HL-60/S4 treated with retinoic acid at 250 ng/mL for 4 days and 3 days (cell line): ENCODE results near the gene SPTLC1.
"Not testable (repeated sequence)": the region's sequence is repeated elsewhere in the genome, so short reads cannot be mapped to it uniquely, and the experiment has no call there.

Source experiments
- in situ Hi-C: fragments of 300-500 bp; cut with MboI; formaldehyde crosslinking; loops from 2 replicates; pipeline ENCODE4 v1.7.0; 2022; ENCODE audit warnings: low sequenced_read_pairs

The SPTLC1 gene

DNA sequence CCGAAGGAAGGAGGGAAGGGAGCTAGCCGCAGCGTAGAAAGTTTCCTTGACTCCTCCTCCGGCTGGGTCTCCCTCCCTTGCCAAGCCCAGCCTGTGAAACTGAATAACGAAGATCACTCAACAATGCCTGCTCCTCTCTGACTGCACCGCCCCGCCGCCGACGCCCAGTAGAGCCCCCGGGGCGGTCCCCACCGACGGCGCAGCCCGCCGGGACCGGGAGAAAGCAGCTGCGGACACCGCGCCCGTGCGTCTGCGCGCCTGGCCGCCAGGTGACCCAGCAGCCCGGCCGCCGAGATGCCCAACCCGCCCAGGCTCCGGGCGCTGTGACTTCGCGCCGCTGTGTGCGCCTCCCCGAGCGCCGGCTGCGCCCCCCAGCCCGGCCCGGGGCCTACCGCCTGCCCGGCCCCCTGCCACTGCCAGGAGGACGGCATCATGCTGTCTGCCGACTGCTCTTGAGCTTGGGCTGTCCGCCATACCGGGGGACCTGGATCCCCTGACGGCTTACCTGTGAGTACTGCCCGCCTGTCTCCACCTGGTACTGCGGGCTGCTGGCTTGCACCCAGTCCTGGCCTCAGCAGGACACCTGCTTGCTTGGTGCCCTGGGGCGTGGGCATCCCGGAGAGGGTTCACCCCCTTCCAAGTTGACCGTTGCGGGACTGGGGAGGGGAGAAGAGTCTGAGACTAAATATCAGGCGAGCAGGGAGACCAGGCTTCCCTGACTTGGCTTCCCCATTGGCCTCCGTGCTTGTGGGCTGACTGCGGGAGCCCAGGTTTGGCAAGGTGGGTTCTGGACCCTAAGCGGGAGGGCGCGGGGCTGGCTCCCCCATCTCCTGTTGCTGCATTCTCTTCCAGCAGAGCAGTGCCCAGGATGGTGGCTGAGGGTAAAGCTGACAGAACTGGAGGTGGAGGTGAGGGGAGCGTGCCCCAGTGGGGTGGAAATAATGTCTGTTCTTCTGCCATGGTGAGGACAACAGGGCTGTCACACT is 26.2 kb upstream of the SPTLC1 start:
- in situ Hi-C loops = loop anchor here (25.0 kb wide), 2 partner anchors 296 to 496 kb away; no protein-coding TSS in a partner anchor

GRCh38 chr9:92140754-92141143 is 25.5 kb upstream of the SPTLC1 start:
- in situ Hi-C loops = loop anchor here (25.0 kb wide), 2 partner anchors 297 to 497 kb away; no protein-coding TSS in a partner anchor

DNA sequence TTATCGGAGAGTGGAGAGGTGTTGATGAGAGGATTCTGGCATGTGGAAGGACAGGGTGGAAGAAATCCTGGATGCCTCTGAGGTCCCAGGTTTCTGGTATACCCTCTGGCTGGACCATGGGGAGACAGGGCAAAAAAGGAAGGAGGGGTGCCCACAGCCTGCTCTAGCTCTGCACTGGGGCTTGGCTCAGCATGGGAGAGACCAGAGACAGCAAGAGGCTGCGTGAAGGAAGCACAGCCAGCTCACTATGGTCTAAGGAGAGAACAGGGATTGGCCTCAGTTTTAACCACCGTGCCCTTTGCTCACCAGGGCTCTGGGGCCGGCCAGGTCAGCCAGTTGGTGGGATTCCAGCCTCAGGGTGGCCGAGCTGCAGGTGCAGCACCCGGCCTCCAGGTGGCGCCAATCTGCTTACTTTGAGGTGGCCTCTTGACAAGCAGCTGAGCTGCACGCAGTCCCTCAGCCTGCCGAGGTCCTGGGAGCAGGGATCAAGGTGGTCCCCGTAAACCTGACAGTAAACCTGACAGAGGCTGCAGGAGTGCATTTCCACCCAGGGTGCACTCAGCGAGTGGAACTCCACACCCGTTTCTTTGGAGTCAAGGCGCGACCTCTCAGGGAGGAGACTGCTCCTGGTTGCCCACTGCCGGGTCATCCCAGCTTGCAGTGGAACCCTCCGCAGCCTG is 25.0 kb upstream of the SPTLC1 start:
- in situ Hi-C loops = loop anchor here (25.0 kb wide), 2 partner anchors 297 to 497 kb away; no protein-coding TSS in a partner anchor

GRCh38 chr9:92138960-92139540 is 23.8 kb upstream of the SPTLC1 start:
- in situ Hi-C loops = loop anchor here (25.0 kb wide), 2 partner anchors 298 to 498 kb away; no protein-coding TSS in a partner anchor

- in situ Hi-C loops = loop anchor here (25.0 kb wide), 2 partner anchors 299 to 499 kb away; no protein-coding TSS in a partner anchor
Measured at GRCh38 chr9:92138157-92138959, 23.1 kb upstream of the SPTLC1 start.

DNA sequence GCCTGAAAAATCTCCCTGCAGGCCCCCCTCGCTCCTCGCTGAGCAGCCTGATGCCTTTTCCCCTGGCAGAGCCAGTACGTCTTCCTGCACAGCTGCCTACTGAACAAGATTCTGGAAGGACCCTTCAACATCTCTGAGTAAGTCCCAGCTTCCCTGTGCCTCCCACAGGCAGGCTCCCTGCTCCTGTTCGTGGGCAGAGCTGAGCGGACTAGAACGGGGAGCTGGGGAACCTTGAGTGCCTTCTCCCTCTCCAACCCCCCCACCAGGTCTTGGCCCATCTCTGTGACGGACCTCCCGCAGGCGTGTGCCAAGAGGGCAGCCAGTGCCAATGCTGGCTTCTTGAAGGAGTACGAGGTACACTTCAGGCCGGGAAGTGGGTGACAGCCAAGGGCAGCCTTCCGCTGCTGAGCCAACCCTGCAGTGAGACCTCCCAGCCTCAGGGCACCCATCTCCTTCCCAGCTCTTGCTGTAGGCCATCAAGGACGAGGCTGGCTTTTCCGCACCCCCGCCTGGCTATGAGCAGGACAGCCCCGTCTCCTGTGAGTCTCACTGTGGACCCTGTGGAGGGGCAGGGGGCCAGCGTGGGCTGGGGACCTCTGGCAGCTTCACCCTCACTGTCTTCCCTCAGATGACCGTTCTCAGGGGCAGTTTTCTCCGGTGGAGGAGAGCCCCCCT is 21.1 kb upstream of the SPTLC1 start:
- in situ Hi-C loops = loop anchor here (25.0 kb wide), 2 partner anchors 301 to 501 kb away; no protein-coding TSS in a partner anchor

DNA sequence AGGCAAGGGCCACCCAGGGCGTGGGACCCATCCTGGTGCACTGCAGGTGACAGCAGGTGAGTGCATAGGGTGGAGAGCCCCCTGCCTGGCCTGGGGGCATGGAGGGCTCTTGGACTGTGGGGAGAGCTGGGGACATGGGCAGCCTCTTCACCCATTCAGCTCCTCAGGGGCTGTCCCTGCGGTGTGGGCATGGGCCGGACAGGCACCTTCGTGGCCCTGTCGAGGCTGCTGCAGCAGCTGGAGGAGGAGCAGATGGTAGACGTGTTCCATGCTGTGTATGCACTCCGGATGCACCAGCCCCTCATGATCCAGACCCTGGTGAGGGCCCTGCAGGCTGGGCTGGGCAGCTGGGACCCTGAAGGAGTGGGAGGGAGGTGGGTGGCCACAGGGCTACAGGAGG is 20.4 kb upstream of the SPTLC1 start:
- in situ Hi-C loops = loop anchor here (25.0 kb wide), 2 partner anchors 302 to 502 kb away; no protein-coding TSS in a partner anchor

GRCh38 chr9:92133949-92134604 is 18.9 kb upstream of the SPTLC1 start:
- in situ Hi-C loops = loop anchor here (25.0 kb wide), 2 partner anchors 303 to 503 kb away; no protein-coding TSS in a partner anchor

DNA sequence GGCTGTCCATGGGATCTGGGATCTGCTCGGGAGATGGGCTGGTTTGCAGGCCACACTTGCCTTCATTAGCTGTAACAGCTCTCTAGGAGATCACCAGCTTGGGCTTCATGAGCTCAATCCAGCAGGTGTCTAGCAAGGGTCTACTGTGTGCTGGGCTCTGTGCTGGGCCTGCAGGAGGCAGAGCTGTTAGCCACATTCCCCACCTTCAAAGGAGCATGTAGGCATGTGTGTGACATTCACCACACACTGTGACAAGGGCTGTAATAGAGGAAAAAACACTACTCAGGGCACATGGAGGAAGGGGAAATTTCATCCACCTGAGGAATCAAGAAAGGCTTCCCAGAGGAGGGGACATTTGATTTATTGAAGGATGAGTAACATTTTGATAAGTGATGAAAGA is 17.7 kb upstream of the SPTLC1 start:
- in situ Hi-C loops = loop anchor here (25.0 kb wide), 2 partner anchors 304 to 504 kb away; no protein-coding TSS in a partner anchor

- in situ Hi-C loops = loop anchor here (25.0 kb wide), 2 partner anchors 305 to 505 kb away; no protein-coding TSS in a partner anchor
Measured at GRCh38 chr9:92132501-92132900, 17.3 kb upstream of the SPTLC1 start.

DNA sequence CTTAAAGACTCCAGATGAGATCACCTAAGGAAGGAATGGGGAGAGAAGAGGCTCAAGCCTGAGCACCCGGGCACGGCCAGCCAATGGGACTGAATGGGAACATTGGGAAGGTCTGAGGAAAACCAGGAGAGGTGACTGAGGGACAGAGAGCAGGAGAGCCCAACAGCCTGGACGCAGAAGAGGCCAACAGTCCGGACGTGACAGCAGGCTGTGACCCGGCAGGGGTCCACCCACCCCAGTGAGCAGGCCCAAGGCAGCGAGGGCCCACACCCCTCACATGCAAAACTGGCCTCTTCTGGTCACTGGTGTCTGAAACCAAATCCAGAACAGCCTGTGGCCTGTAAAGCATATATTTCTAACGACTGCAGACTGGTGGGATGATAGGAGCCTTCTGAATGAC is 7.6 kb upstream of the SPTLC1 start:
- in situ Hi-C loops = no loop called here

DNA sequence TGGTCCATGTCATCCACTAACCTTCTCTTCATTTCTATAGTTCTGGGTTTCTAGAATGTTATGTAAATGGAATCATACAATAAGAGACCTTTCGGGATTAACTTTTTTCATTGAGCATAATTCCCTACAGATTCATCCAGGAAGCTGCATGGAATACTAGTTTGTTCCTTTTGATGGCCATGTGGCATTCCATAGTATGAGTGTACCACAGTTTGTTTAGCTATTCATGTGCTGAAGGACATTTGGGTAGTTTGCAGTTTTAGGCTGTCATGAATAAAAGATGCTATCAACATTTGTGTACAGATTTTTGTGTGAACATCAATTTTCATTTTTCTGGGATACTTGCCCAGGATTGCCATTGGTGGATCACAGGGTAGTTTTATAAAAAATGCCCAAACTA is 6.8 kb upstream of the SPTLC1 start:
- in situ Hi-C loops = no loop called here

- in situ Hi-C loops = no loop called here
Measured at GRCh38 chr9:92121265-92121664, 6.1 kb upstream of the SPTLC1 start.

DNA sequence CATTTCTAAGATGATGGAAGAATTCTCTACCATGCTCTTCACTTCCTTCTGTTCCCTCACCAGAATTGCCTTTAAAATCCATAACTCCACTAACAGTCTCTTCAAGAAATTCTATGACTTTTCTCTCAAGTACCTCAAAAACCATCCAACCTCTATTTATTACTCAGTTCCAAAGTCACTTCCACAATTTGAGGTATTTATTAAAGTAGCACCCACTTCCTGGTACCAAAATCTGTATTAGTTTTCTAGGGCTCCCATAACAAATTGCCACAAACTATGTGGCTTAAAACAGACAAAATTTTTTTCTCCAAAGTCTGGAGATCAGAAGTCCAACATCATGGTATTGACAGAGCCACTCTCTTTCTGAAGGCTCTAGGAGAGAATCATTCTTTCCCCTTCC is 4.9 kb upstream of the SPTLC1 start:
- in situ Hi-C loops = no loop called here

- in situ Hi-C loops = no loop called here
Measured at GRCh38 chr9:92119586-92119985, 4.4 kb upstream of the SPTLC1 start.

GRCh38 chr9:92108122-92108521 is 7.1 kb downstream of the SPTLC1 start:
- in situ Hi-C loops = no loop called here

GRCh38 chr9:92105446-92106225 is 9.6 kb downstream of the SPTLC1 start:
- in situ Hi-C loops = not testable (repeated sequence)

- in situ Hi-C loops = not testable (repeated sequence)
Measured at GRCh38 chr9:92103601-92104000, 11.6 kb downstream of the SPTLC1 start.
